Endodermal cell (in vitro differentiated cells): ENCODE results near the gene SUOX. TPM values are rescaled to one million over a fixed set of nuclear protein-coding genes. Genes with fewer than 3 reads are reported as not detected.

Experiments
- DNase-seq: peaks from one replicate; pipeline ENCODE4 v3.0.0-alpha.2; 2017
- H3K27ac ChIP-seq: 2 replicates; pipeline ENCODE4 v1.5.1; 2013; ENCODE audit warnings: mild to moderate bottlenecking, low read depth, low read length, moderate library complexity
- H3K27me3 ChIP-seq: 2 replicates; pipeline ENCODE4 v1.6.1; 2013; ENCODE audit warnings: mild to moderate bottlenecking, low read length, moderate library complexity; ENCODE audit not compliant: insufficient read depth, control insufficient read depth, poor library complexity, severe bottlenecking
- H3K36me3 ChIP-seq: 2 replicates; pipeline ENCODE4 v1.7.0; 2013; ENCODE audit warnings: mild to moderate bottlenecking, low read length, moderate library complexity; ENCODE audit not compliant: control insufficient read depth, insufficient read depth
- H3K4me1 ChIP-seq: one replicate; pipeline ENCODE4 v1.7.0; 2013; ENCODE audit warnings: low read length; ENCODE audit not compliant: control insufficient read depth, insufficient read depth
- H3K4me3 ChIP-seq: 2 replicates; pipeline ENCODE4 v1.5.1; 2013; ENCODE audit warnings: mild to moderate bottlenecking, low read length, moderate library complexity
- H3K9ac ChIP-seq: 2 replicates; pipeline ENCODE4 v1.6.1; 2013; ENCODE audit warnings: mild to moderate bottlenecking, low read length, moderate library complexity; ENCODE audit not compliant: poor library complexity, severe bottlenecking; ENCODE audit errors: extremely low read depth
- H3K9me3 ChIP-seq: 2 replicates; pipeline ENCODE4 v1.6.1; 2013; ENCODE audit warnings: mild to moderate bottlenecking, low read length, moderate library complexity; ENCODE audit not compliant: control insufficient read depth
- H3K27ac Mint-ChIP-seq: 2 replicates; pipeline ENCODE4 v1.8.0; 2020; ENCODE audit warnings: mixed read lengths
- H3K27me3 Mint-ChIP-seq: 2 replicates; pipeline ENCODE4 v1.8.0; 2021; ENCODE audit warnings: mild to moderate bottlenecking, mixed read lengths; ENCODE audit not compliant: insufficient read depth
- H3K36me3 Mint-ChIP-seq: 2 replicates; pipeline ENCODE4 v1.8.0; 2020; ENCODE audit warnings: low read depth, mixed read lengths
- H3K4me1 Mint-ChIP-seq: 2 replicates; pipeline ENCODE4 v1.8.0; 2020; ENCODE audit warnings: mixed read lengths
- H3K4me3 Mint-ChIP-seq: 2 replicates; pipeline ENCODE4 v1.8.0; 2020; ENCODE audit warnings: mild to moderate bottlenecking, moderate library complexity, mixed read lengths
- H3K9me3 Mint-ChIP-seq: 2 replicates; pipeline ENCODE4 v1.8.0; 2020; ENCODE audit warnings: mild to moderate bottlenecking, mixed read lengths
- WGBS, 2 experiments: methylation state at CpG; one replicate each; pipeline versions ENCODE4 v1.1.5 to v1.1.7; 2013; ENCODE audit warnings: missing lambda C conversion rate in 2 of 2, mixed read lengths in 1 of 2; ENCODE audit not compliant: insufficient coverage in 1 of 2, insufficient read length in 1 of 2; 5-methylcytosine and 5-hydroxymethylcytosine counted together
- total RNA-seq, 2 donors: library from RNA; stranded (reverse); fragmentation: NEBNext Ultra II Directional in 1 of 2; extraction: Animal tissue kit (Norgen Biotek cat#: 25700) in 1 of 2; gene quantifications; 2 replicates in 1 of 2; 3 replicates in 1 of 2; pipeline ENCODE4 v1.2.1, GENCODE V29; 2021
- TF ChIP-seq, protein P1 (sequence below): fragments of 200-600 bp; sonication (generic); conservative IDR thresholded peaks from 2 replicates; pipeline ENCODE4 v1.5.0; 2021; ENCODE audit warnings: antibody characterized with exemption, mild to moderate bottlenecking

The SUOX gene
- total RNA-seq, 2 donors from 2014 or later: 23.2 to 27.5 TPM

GRCh38 chr12:55972456-55972855, 24.6 kb upstream of the SUOX start:
- TF ChIP-seq, protein P1, sequence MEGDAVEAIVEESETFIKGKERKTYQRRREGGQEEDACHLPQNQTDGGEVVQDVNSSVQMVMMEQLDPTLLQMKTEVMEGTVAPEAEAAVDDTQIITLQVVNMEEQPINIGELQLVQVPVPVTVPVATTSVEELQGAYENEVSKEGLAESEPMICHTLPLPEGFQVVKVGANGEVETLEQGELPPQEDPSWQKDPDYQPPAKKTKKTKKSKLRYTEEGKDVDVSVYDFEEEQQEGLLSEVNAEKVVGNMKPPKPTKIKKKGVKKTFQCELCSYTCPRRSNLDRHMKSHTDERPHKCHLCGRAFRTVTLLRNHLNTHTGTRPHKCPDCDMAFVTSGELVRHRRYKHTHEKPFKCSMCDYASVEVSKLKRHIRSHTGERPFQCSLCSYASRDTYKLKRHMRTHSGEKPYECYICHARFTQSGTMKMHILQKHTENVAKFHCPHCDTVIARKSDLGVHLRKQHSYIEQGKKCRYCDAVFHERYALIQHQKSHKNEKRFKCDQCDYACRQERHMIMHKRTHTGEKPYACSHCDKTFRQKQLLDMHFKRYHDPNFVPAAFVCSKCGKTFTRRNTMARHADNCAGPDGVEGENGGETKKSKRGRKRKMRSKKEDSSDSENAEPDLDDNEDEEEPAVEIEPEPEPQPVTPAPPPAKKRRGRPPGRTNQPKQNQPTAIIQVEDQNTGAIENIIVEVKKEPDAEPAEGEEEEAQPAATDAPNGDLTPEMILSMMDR: no peak
- no peak for DNase-seq
- H3K27me3 ChIP-seq: no peaks in the 10 kb centered on the region
- peaks cover 10% of the 10 kb centered on the region for H3K4me1 ChIP-seq
- Mint-ChIP-seq H3K27ac (peak overlapping the region; percentile 71), H3K4me1 (peaks cover 34% of the 10 kb centered on the region), H3K4me3 (no peak overlapping the region), H3K36me3 (peaks cover 43% of the 10 kb centered on the region), H3K27me3 (no peaks in the 10 kb centered on the region), H3K9me3 (no peaks in the 10 kb centered on the region)
- H3K4me3 ChIP-seq: peak overlapping the region; percentile 90
- H3K36me3 ChIP-seq: peaks cover 59% of the 10 kb centered on the region
- peak overlapping the region; percentile 75 for H3K9ac ChIP-seq
- H3K9me3 ChIP-seq: no peaks in the 10 kb centered on the region
- no peak overlapping the region for H3K27ac ChIP-seq
- no CpG with 5 or more reads among the region's 1 CpG for WGBS, 2 experiments

GRCh38 chr12:55972911-55973598, 24.0 kb upstream of the SUOX start:
- Histone ChIP-seq H3K4me3 (peak overlapping the region; percentile 90), H3K27ac (peak overlapping the region; percentile 79), H3K9ac (peak overlapping the region; percentile 75), H3K9me3 (no peaks in the 10 kb centered on the region), H3K27me3 (no peaks in the 10 kb centered on the region), H3K36me3 (peaks cover 65% of the 10 kb centered on the region), H3K4me1 (peaks cover 9% of the 10 kb centered on the region)
- Mint-ChIP-seq H3K4me3 (no peak overlapping the region), H3K4me1 (peaks cover 28% of the 10 kb centered on the region), H3K9me3 (no peaks in the 10 kb centered on the region), H3K36me3 (peaks cover 47% of the 10 kb centered on the region), H3K27me3 (no peaks in the 10 kb centered on the region), H3K27ac (no peak overlapping the region)
- TF ChIP-seq, protein P1: no peak
- WGBS, 2 experiments: 23 to 30% methylated on average over 12 to 18 of the region's 18 CpGs
- DNase-seq: no peak

- Mint-ChIP-seq H3K4me1 (peaks cover 21% of the 10 kb centered on the region), H3K9me3 (no peaks in the 10 kb centered on the region), H3K36me3 (peaks cover 49% of the 10 kb centered on the region), H3K27ac (no peak within 1 kb of the TSS), H3K27me3 (no peaks in the 10 kb centered on the region), H3K4me3 (no peak within 1 kb of the TSS)
- TF ChIP-seq, protein P1: no peak
- Histone ChIP-seq H3K27me3 (no peaks in the 10 kb centered on the region), H3K9me3 (no peaks in the 10 kb centered on the region), H3K27ac (peak within 1 kb of the TSS; percentile 81), H3K4me1 (peaks cover 2% of the 10 kb centered on the region), H3K4me3 (peak within 1 kb of the TSS; percentile 90), H3K36me3 (peaks cover 66% of the 10 kb centered on the region), H3K9ac (peak within 1 kb of the TSS; percentile 87)
- DNase-seq: peak; percentile 100
- 0 to 1% methylated on average over 12 to 39 of the region's 39 CpGs for WGBS, 2 experiments
Observed at GRCh38 chr12:55973599-55974307, 23.3 kb upstream of the SUOX start, which contains the start of gene RAB5B. Gene RAB5B, plus strand, starts transcription at chr12:55974078. Its CDS starts 12,883 bp downstream, at chr12:55986961.
